A549 treated with GW870086 at 1 μM for 4 hours (cell line): ENCODE results near the gene RSPH9. TPM values are rescaled to one million over a fixed set of nuclear protein-coding genes. Genes with fewer than 3 reads are reported as not detected.

ENCODE experiments used
- total RNA-seq: library from RNA; stranded (reverse); fragments of 200-300 nt; extraction: Qiagen RNA extraction; gene quantifications from 5 replicates; pipeline ENCODE4 v1.2.3, GENCODE V29; 2022; ENCODE audit warnings: low read depth

Gene RSPH9, protein sequence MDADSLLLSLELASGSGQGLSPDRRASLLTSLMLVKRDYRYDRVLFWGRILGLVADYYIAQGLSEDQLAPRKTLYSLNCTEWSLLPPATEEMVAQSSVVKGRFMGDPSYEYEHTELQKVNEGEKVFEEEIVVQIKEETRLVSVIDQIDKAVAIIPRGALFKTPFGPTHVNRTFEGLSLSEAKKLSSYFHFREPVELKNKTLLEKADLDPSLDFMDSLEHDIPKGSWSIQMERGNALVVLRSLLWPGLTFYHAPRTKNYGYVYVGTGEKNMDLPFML
- total RNA-seq, result 0.08 to 0.29 TPM (median 0.24 TPM) in 5 replicates

GRCh38 chr6:43644940-43645612, at the start of gene RSPH9:
Gene RSPH9, plus strand, starts transcription at chr6:43645036. Its CDS starts 63 bp downstream, at chr6:43645099.

DNA sequence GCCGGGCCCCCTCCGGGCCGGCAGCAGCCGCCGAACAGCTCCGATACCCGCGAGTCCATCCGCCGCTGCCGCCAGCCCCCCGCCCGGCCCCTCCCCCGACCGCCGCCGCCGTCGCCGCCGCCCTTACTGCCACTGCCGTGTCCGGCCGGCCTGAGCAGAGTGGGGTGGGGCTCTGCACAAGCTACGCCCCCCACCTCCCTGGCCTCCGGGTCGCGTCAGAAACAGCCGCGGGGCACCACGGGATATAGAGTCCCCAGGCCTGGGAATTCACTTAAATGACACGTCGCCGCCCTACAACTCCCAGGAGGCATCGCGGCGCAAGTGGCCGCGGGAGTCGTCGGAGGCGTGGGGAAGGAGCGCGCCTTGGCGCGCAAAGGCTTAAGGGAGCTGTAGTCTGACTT, 15.7 kb upstream of the RSPH9 start, which contains the start of gene GTPBP2:
Gene GTPBP2 (minus strand): TSS at position 161 of the 401 bp plus-strand sequence. CDS start 102 bp downstream, at position 59.

GRCh38 chr6:43635387-43636307, 9.2 kb upstream of the RSPH9 start, which contains the start of gene MAD2L1BP:
Gene MAD2L1BP, plus strand, starts transcription at chr6:43635840. Its CDS starts 36 bp downstream, at chr6:43635876.

GRCh38 chr6:43687437-43688347, 42.9 kb downstream of the RSPH9 start, which contains the start of gene MRPS18A:
Gene MRPS18A, minus strand, starts transcription at chr6:43687791. Its CDS starts 12 bp downstream, at chr6:43687779.

Other genes starting within 250 kb of the RSPH9 start
- 6.2 to 11.6 TPM (median 10.6 TPM) in 5 replicates for gene ABCC10, start 217.5 kb upstream of the RSPH9 start, total RNA-seq
- 5.1 to 7.8 TPM (median 6.8 TPM) in 5 replicates for gene DLK2, start 189.5 kb upstream of the RSPH9 start, total RNA-seq
- 14.8 to 20.2 TPM (median 18.9 TPM) in 5 replicates for gene TJAP1, start 167.5 kb upstream of the RSPH9 start, total RNA-seq
- gene LRRC73, start 134.7 kb upstream of the RSPH9 start, total RNA-seq, result 0.88 to 1.2 TPM (median 1.2 TPM) in 5 replicates
- 63.8 to 71.0 TPM (median 66.7 TPM) in 5 replicates for gene YIPF3, start 128.1 kb upstream of the RSPH9 start, total RNA-seq
- gene POLR1C, start 127.9 kb upstream of the RSPH9 start, total RNA-seq, result 46.7 to 56.2 TPM (median 47.8 TPM) in 5 replicates
- gene XPO5, start 69.0 kb upstream of the RSPH9 start, total RNA-seq, result 24.7 to 28.9 TPM (median 28.4 TPM) in 5 replicates
- gene POLH, start 68.9 kb upstream of the RSPH9 start, total RNA-seq, result 8.2 to 11.6 TPM (median 8.6 TPM) in 5 replicates
- 13.4 to 21.4 TPM (median 20.1 TPM) in 5 replicates for gene GTPBP2, start 15.8 kb upstream of the RSPH9 start, total RNA-seq
- 33.7 to 39.2 TPM (median 36.1 TPM) in 5 replicates for gene MAD2L1BP, start 9.2 kb upstream of the RSPH9 start, total RNA-seq
- 46.0 to 53.8 TPM (median 49.9 TPM) in 5 replicates for gene MRPS18A, start 42.8 kb downstream of the RSPH9 start, total RNA-seq
- 35.4 to 38.8 TPM (median 38.4 TPM) in 5 replicates for gene VEGFA, start 125.2 kb downstream of the RSPH9 start, total RNA-seq